Fibroblast of pulmonary artery (primary cell): Measurements from ENCODE around the gene DGLUCY.

Source experiments
- DNase-seq: peaks from one replicate; pipeline ENCODE4 v3.0.0-alpha.2; 2010; ENCODE audit warnings: low read depth
- H3K4me3 ChIP-seq: replicated peaks from 2 replicates; pipeline ENCODE4 v1.5.1; 2011; ENCODE audit warnings: low read depth, mild to moderate bottlenecking, control low read depth, low read length, moderate library complexity
- CTCF ChIP-seq: IDR thresholded peaks from 2 replicates; pipeline ENCODE4 v1.5.1; 2011; ENCODE audit warnings: mild to moderate bottlenecking, control low read depth, low read length, inconsistent platforms; ENCODE audit errors: missing control alignments

DGLUCY gene

GRCh38 chr14:91205459-91205858 is 91.6 kb downstream of the DGLUCY start:
- DNase-seq, result peak; percentile 49
- no peak for TF ChIP-seq CTCF
- no peak overlapping the region for H3K4me3 ChIP-seq

- no peak for TF ChIP-seq CTCF
- no peak overlapping the region for H3K4me3 ChIP-seq
- no peak for DNase-seq
Observed at GRCh38 chr14:91207008-91207407, 93.1 kb downstream of the DGLUCY start.

GRCh38 chr14:91211017-91211416 is 97.1 kb downstream of the DGLUCY start:
- no peak for DNase-seq
- no peak for TF ChIP-seq CTCF
- no peak overlapping the region for H3K4me3 ChIP-seq

GRCh38 chr14:91214306-91214705 is 100.4 kb downstream of the DGLUCY start:
- H3K4me3 ChIP-seq, result no peak overlapping the region
- no peak for DNase-seq
- TF ChIP-seq CTCF, result no peak

- DNase-seq, result no peak
- TF ChIP-seq CTCF, result no peak
- no peak overlapping the region for H3K4me3 ChIP-seq
Observed at GRCh38 chr14:91215381-91215780, 101.5 kb downstream of the DGLUCY start.

GRCh38 chr14:91216731-91217226 is 102.9 kb downstream of the DGLUCY start:
- no peak for DNase-seq
- no peak for TF ChIP-seq CTCF
- no peak overlapping the region for H3K4me3 ChIP-seq

GRCh38 chr14:91218014-91218413 is 104.1 kb downstream of the DGLUCY start:
- no peak for DNase-seq
- no peak overlapping the region for H3K4me3 ChIP-seq
- TF ChIP-seq CTCF, result no peak
